ENCODE results near the gene FHOD3. TPM values are rescaled to one million over a fixed set of nuclear protein-coding genes. Genes with fewer than 3 reads are reported as not detected.

FHOD3 gene
- total RNA-seq, 1 experiment from 2014 or later: 2.9 TPM

GRCh38 chr18:36600548-36600947, 303.0 kb downstream of the FHOD3 start:
- TF ChIP-seq CTCF (IDR thresholded peaks at IDR 0.05; ENCODE audit: unreplicated experiment): no peak
- no peaks in the 10 kb centered on the region for H3K36me3 Mint-ChIP-seq (ENCODE audit: insufficient read depth, unreplicated experiment)
- no peak for DNase-seq
- no TSS peak for BruUV-seq (replicated peaks)
- no peaks in the 10 kb centered on the region for H3K27me3 Mint-ChIP-seq (ENCODE audit: unreplicated experiment)
- no peaks in the 10 kb centered on the region for H3K9me3 Mint-ChIP-seq (ENCODE audit: low read depth, unreplicated experiment)
- intact Hi-C loops (cut with micrococcal nuclease; ENCODE audit: unreplicated experiment): no loop called here
- peaks cover 8% of the 10 kb centered on the region for H3K4me1 Mint-ChIP-seq (ENCODE audit: low read depth, unreplicated experiment)
- H3K4me3 Mint-ChIP-seq (ENCODE audit: low read depth, unreplicated experiment): no peak overlapping the region
- no peak overlapping the region for H3K27ac Mint-ChIP-seq (ENCODE audit: unreplicated experiment)
- CTCF ChIA-PET: no interaction called here

- peaks cover 8% of the 10 kb centered on the region for H3K4me1 Mint-ChIP-seq (ENCODE audit: low read depth, unreplicated experiment)
- H3K27me3 Mint-ChIP-seq (ENCODE audit: unreplicated experiment): no peaks in the 10 kb centered on the region
- no peaks in the 10 kb centered on the region for H3K9me3 Mint-ChIP-seq (ENCODE audit: low read depth, unreplicated experiment)
- no peak overlapping the region for H3K27ac Mint-ChIP-seq (ENCODE audit: unreplicated experiment)
- TF ChIP-seq CTCF (IDR thresholded peaks at IDR 0.05; ENCODE audit: unreplicated experiment): no peak
- CTCF ChIA-PET: no interaction called here
- no peaks in the 10 kb centered on the region for H3K36me3 Mint-ChIP-seq (ENCODE audit: insufficient read depth, unreplicated experiment)
- no peak overlapping the region for H3K4me3 Mint-ChIP-seq (ENCODE audit: low read depth, unreplicated experiment)
- no TSS peak for BruUV-seq (replicated peaks)
- no peak for DNase-seq
- intact Hi-C loops (cut with micrococcal nuclease; ENCODE audit: unreplicated experiment): no loop called here
These were observed 303.8 kb downstream of the FHOD3 start for GRCh38 chr18:36601316-36601715.

GRCh38 chr18:36602071-36602470, 304.6 kb downstream of the FHOD3 start:
- Mint-ChIP-seq H3K9me3 (ENCODE audit: low read depth, unreplicated experiment) (no peaks in the 10 kb centered on the region), H3K27ac (ENCODE audit: unreplicated experiment) (no peak overlapping the region), H3K36me3 (ENCODE audit: insufficient read depth, unreplicated experiment) (no peaks in the 10 kb centered on the region), H3K27me3 (ENCODE audit: unreplicated experiment) (no peaks in the 10 kb centered on the region), H3K4me1 (ENCODE audit: low read depth, unreplicated experiment) (peaks cover 8% of the 10 kb centered on the region), H3K4me3 (ENCODE audit: low read depth, unreplicated experiment) (no peak overlapping the region)
- CTCF ChIA-PET: no interaction called here
- intact Hi-C loops (cut with micrococcal nuclease; ENCODE audit: unreplicated experiment): no loop called here
- DNase-seq: no peak
- no TSS peak for BruUV-seq (replicated peaks)
- no peak for TF ChIP-seq CTCF (IDR thresholded peaks at IDR 0.05; ENCODE audit: unreplicated experiment)

GRCh38 chr18:36602620-36603019, 305.1 kb downstream of the FHOD3 start:
- CTCF ChIA-PET: no interaction called here
- no TSS peak for BruUV-seq (replicated peaks)
- no peak for DNase-seq
- no peak for TF ChIP-seq CTCF (IDR thresholded peaks at IDR 0.05; ENCODE audit: unreplicated experiment)
- no peak overlapping the region for H3K4me3 Mint-ChIP-seq (ENCODE audit: low read depth, unreplicated experiment)
- peaks cover 13% of the 10 kb centered on the region for H3K4me1 Mint-ChIP-seq (ENCODE audit: low read depth, unreplicated experiment)
- intact Hi-C loops (cut with micrococcal nuclease; ENCODE audit: unreplicated experiment): no loop called here
- H3K9me3 Mint-ChIP-seq (ENCODE audit: low read depth, unreplicated experiment): no peaks in the 10 kb centered on the region
- no peaks in the 10 kb centered on the region for H3K36me3 Mint-ChIP-seq (ENCODE audit: insufficient read depth, unreplicated experiment)
- H3K27me3 Mint-ChIP-seq (ENCODE audit: unreplicated experiment): no peaks in the 10 kb centered on the region
- H3K27ac Mint-ChIP-seq (ENCODE audit: unreplicated experiment): no peak overlapping the region

GRCh38 chr18:36608107-36608506, 310.6 kb downstream of the FHOD3 start:
- H3K36me3 Mint-ChIP-seq (ENCODE audit: insufficient read depth, unreplicated experiment): no peaks in the 10 kb centered on the region
- no peak overlapping the region for H3K4me3 Mint-ChIP-seq (ENCODE audit: low read depth, unreplicated experiment)
- BruUV-seq (replicated peaks): no TSS peak
- no peak overlapping the region for H3K27ac Mint-ChIP-seq (ENCODE audit: unreplicated experiment)
- H3K4me1 Mint-ChIP-seq (ENCODE audit: low read depth, unreplicated experiment): peaks cover 29% of the 10 kb centered on the region
- TF ChIP-seq CTCF (IDR thresholded peaks at IDR 0.05; ENCODE audit: unreplicated experiment): no peak
- no peaks in the 10 kb centered on the region for H3K9me3 Mint-ChIP-seq (ENCODE audit: low read depth, unreplicated experiment)
- peak; percentile 63 for DNase-seq
- CTCF ChIA-PET: no interaction called here
- no peaks in the 10 kb centered on the region for H3K27me3 Mint-ChIP-seq (ENCODE audit: unreplicated experiment)
- intact Hi-C loops (cut with micrococcal nuclease; ENCODE audit: unreplicated experiment): no loop called here
